GM10248 (cell line): ENCODE results near the gene SLC8A3.

ENCODE experiments used
- CTCF ChIA-PET: fragments of 300-600 bp; sonication (Branson Sonifier 250); formaldehyde crosslinking; extraction: SDS; loops from one replicate; lab custom pipeline; 2021; ENCODE audit warnings: antibody characterized with exemption; lab: Yijun Ruan, JAX
- POLR2A ChIA-PET: fragments of 350-650 bp; sonication (Branson Sonifier 250); formaldehyde crosslinking; extraction: SDS; loops from one replicate; lab custom pipeline; 2020; ENCODE audit warnings: antibody characterized with exemption; lab: Yijun Ruan, JAX
- DNase-seq: peaks from one replicate; pipeline ENCODE4 v3.0.0; 2012; ENCODE audit errors: extremely low spot score
- TF ChIP-seq, protein P1 (sequence below): IDR thresholded peaks from 2 replicates; pipeline ENCODE4 v1.5.1; 2012; ENCODE audit warnings: mild to moderate bottlenecking, low read depth; ENCODE audit errors: extremely low read depth, missing control alignments, control extremely low read depth

SLC8A3 gene

DNA sequence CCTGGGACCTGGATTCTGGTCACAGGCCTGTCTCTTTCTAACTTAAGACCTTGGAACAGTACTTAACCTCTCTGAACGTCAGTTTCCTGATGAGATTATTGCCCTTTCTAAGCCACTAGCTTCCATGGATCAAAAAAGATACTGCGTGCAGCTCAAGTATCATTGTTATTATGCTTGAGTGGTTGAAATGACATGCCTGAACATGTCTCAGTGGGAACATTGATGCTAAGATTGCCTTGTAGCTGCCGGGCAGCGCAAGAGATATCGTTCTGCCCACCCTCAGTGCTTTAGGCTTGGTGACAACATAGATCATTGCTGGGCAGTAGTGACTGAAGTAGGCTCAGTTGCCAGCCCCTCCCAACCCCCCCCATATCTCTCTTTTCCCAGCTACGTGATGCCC lies 177.7 kb downstream of the SLC8A3 start:
- POLR2A ChIA-PET: no interaction called here
- DNase-seq: no peak
- CTCF ChIA-PET: interaction anchor here (1.4 to 10.2 kb wide), 6 partner anchors 10 to 417 kb away, joined by 3 to 103 read pairs (median 22); no protein-coding TSS in a partner anchor
- TF ChIP-seq, protein P1, sequence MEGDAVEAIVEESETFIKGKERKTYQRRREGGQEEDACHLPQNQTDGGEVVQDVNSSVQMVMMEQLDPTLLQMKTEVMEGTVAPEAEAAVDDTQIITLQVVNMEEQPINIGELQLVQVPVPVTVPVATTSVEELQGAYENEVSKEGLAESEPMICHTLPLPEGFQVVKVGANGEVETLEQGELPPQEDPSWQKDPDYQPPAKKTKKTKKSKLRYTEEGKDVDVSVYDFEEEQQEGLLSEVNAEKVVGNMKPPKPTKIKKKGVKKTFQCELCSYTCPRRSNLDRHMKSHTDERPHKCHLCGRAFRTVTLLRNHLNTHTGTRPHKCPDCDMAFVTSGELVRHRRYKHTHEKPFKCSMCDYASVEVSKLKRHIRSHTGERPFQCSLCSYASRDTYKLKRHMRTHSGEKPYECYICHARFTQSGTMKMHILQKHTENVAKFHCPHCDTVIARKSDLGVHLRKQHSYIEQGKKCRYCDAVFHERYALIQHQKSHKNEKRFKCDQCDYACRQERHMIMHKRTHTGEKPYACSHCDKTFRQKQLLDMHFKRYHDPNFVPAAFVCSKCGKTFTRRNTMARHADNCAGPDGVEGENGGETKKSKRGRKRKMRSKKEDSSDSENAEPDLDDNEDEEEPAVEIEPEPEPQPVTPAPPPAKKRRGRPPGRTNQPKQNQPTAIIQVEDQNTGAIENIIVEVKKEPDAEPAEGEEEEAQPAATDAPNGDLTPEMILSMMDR: no peak

DNA sequence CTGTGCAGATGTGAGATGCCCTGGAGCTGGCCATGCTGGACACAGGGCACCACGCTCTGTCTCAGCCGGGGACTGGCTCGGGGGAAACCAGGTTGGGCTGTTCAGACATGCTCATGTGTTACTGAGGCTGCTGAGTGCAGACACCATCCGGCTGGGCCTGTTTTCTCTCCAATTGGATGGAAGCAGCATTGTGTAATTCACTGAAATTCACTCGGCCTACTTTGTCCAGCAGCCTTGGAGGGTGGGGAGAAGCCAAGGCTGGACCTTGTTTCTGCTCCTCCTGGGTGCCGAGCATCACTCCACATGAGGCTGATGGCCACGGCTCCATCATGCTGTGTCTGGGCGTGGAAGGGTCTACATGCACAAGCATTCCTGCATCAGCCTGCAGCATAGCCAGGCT lies 178.8 kb downstream of the SLC8A3 start:
- POLR2A ChIA-PET: no interaction called here

DNA sequence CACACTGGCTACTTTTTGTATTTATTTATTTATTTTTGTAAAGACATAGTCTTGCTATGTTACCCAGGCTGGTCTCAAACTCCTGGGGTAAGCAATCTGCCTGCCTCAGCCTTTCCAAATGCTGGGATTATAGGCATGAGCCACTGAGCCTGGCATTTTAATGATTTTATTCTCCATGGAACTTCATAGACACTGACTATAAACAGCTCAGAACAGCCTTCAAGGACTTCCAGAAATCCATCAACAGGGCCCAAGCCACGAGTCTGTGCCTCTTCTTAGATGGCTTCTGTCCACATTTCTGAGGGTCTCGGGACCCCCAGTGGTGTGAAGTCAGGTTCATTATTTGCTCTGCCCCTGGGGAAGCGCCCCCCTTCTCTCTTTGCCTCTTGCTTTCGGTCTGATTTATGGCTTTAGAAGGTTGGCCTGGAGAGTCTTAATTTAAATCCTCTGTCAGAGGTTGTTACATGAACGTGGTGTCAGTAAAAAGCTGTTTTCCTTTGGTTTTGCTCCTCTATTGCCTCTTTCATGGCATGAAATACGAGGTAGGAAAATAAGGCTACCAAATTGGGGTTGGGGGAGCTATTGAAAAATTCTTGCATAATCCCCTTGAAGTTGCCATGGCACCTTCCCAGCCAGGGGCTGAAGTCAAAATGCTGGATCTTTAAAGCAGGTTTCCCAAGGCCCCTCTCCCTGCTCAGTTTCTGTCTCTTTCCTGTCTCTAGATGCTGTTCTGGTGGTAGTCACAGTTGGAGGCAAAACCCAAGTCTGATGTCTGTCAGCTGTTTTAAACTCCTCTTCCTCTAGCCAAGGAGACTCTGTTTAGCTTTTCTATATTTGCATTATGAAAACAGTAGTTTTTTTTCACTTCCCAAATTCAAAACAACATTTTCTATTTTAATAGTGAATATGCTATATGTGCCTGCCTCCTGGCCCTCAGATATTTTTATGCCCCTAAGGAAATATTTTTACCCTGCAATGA lies 180.2 kb downstream of the SLC8A3 start:
- POLR2A ChIA-PET: no interaction called here
- CTCF ChIA-PET: interaction anchor here (1.1 to 4.9 kb wide), 5 partner anchors 8 to 111 kb away, joined by 3 to 31 read pairs (median 7); no protein-coding TSS in a partner anchor
- TF ChIP-seq, protein P1: no peak

More for the DNA sequence above, 178.8 kb downstream of the SLC8A3 start:
- DNase-seq: no peak
- TF ChIP-seq, protein P1: no peak
- CTCF ChIA-PET: interaction anchor here (1.8 to 5.0 kb wide), 3 partner anchors 18 to 416 kb away, joined by 4 to 33 read pairs (median 31); no protein-coding TSS in a partner anchor

DNA sequence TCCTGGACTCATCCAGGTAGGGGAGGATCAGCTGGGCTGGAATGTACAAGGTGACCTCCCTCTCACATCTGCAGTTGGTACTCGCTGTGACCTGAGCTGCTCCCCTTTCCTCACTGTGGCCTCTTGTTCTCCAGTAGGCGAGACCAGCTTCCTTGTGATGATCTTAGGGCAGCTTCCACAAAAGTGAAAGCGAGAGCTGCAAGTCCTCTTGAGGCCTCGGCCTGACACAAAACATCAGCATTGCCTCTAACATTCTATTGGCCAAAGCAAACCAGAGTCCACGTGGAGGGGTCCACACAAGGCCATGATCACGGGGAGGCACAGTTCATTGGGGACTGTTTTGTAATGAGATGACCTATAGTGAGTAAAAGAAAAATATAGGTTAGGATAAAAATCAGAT lies 182.1 kb downstream of the SLC8A3 start:
- ChIA-PET CTCF (interaction anchor here (0.7 to 4.9 kb wide), 7 partner anchors 10 to 129 kb away, joined by 3 to 31 read pairs (median 4); no protein-coding TSS in a partner anchor), POLR2A (no interaction called here)
- DNase-seq: no peak
- TF ChIP-seq, protein P1: no peak

More for the DNA sequence above, 180.2 kb downstream of the SLC8A3 start:
- DNase-seq: no peak

DNA sequence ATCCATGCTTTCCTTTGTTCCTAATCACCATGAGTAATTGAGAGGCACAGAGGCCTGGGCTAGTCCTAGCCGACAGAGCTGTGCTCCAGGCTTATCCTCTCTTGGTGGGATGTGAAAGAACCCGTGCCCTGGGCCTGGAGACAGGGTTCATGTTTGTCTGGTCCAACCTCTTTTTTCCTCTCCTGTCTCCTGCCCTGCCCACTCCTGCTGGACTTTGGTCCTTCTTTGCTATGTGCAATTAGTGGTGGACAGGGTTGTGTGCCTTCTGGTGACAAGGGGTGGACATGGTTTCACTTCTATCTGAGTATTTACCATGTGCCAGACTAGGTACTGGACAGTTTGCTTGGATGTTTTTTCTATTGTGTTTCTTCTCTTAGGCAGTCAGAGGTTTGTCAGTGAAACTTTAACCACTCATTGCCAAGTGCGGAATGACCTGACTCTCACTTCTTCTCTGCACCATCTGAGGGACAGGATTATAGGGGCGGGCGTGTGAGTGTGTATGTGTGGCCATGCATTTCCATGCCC lies 183.4 kb downstream of the SLC8A3 start:
- TF ChIP-seq, protein P1: no peak
- no peak for DNase-seq
- ChIA-PET POLR2A (no interaction called here), CTCF (interaction anchor here (1.0 kb wide), 1 partner anchor 8 kb away, joined by 4 read pairs; no protein-coding TSS in a partner anchor)

DNA sequence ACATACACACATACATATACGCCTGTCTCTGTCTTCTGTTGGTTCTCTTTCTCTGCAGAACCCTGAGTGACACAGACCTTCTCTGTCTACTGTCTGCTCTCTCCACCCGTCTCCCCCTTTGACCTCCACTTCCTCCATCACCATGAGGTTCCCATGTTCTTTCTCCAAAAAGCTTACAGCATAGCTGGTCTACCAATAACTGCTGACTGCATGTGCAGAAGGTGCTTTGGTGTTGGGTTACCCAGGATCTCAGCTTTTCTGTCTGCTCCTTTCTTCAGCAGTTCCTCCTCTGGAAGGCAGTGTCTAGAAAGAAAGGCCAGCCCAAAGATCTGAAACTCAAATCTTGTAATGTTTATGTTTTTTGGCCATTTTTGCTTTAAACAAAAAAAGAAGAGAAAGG lies 184.0 kb downstream of the SLC8A3 start:
- TF ChIP-seq, protein P1: no peak
- CTCF ChIA-PET: interaction anchor here (1.0 kb wide), 1 partner anchor 9 kb away, joined by 4 read pairs; no protein-coding TSS in a partner anchor
- DNase-seq: no peak
- POLR2A ChIA-PET: no interaction called here
